ENCODE data around the gene NEK1. TPM values are rescaled to one million over a fixed set of nuclear protein-coding genes. Genes with fewer than 3 reads are reported as not detected.

Gene NEK1
- total RNA-seq, 4 donors from 2014 or later, result 66.9 to 100 (median 90.5) TPM

- H3K4me3 ChIP-seq, result no peak overlapping the region
- peaks cover 0 to 2% (median 0%) of the 10 kb centered on the region in 4 donors for H3K4me1 ChIP-seq
- no peak overlapping the region for H3K27ac ChIP-seq
- H3K36me3 ChIP-seq, result no peaks in the 10 kb centered on the region
- H3K9me3 ChIP-seq, result no peaks in the 10 kb centered on the region
- no peak for DNase-seq (ENCODE audit: low spot score in 2 of 2)
- no peak for TF ChIP-seq EP300 (IDR thresholded peaks at IDR 0.05)
- no peak for TF ChIP-seq POLR2A (IDR thresholded peaks at IDR 0.05)
- TF ChIP-seq CTCF (IDR thresholded peaks at IDR 0.05), result no peak
- no peaks in the 10 kb centered on the region for H3K27me3 ChIP-seq
- 94 to 96% methylated on average over 14 of the region's 14 CpGs for WGBS, 2 donors
Observed at GRCh38 chr4:169346840-169347239, 265.5 kb downstream of the NEK1 start.

- Histone ChIP-seq H3K9me3 (no peaks in the 10 kb centered on the region), H3K27me3 (no peaks in the 10 kb centered on the region), H3K27ac (peak overlapping the region in 1 of 4 donors; percentile 61), H3K4me1 (no peaks in the 10 kb centered on the region), H3K4me3 (no peak overlapping the region), H3K36me3 (no peaks in the 10 kb centered on the region)
- TF ChIP-seq CTCF (IDR thresholded peaks at IDR 0.05) (no peak), POLR2A (IDR thresholded peaks at IDR 0.05) (no peak)
- WGBS, 2 donors, result 37 to 66% methylated on average over 2 of the region's 2 CpGs
- DNase-seq (ENCODE audit: low spot score in 2 of 2), result no peak
Observed at GRCh38 chr4:169345316-169345721, 267.1 kb downstream of the NEK1 start.

Other genes starting within 250 kb of the NEK1 start
- gene CLCN3, start 8.0 kb upstream of the NEK1 start, total RNA-seq, result 10 to 100 TPM; 28.8 to 45.4 (median 37.7) TPM
- 10 to 100 TPM; 14.1 to 33.9 (median 24.5) TPM for gene HPF1, start 145.4 kb upstream of the NEK1 start, total RNA-seq